ENCODE data around the gene PDE4D. TPM values are rescaled to one million over a fixed set of nuclear protein-coding genes. Genes with fewer than 3 reads are reported as not detected.

PDE4D gene
- total and polyA plus RNA-seq, 2 of the 4 experiments (the other 2 are of a cell fraction), result 1.4 to 7.9 TPM

DNA sequence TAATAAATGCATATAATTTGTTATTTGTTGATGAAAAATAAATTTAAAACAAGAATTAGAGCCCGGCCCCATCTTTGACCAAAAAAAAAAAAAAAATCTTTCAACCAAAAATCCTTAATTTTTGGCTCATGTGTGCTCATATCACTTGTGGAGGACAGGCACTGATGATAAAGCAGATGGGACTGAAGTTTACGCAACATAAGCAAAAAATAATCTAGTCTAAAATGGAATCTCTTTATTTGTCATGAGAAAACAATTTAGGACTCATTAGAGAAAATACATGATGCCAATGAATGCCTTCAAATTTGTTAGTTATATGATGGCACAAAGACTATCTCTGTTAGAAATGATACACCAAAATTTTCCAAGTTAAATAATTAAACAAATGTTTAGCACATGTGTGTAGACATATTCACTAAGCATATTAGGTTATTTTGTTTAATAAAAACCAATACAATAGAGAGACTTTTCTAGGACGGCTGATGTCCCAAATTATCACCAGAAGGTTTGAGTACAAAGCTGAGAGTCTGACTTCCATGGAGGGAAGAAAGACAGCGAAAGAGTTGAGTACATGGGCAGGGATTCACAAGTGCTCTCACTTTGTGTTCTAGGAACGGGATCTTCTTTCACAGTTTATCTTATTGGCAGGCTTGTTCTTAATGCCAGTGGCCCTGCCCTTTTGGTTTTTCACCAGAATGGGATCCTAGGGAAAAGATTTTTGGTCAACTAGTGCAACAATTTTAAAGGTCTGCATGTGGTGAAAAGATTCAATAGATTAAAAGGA is 689.2 kb downstream of the PDE4D start:
- Histone ChIP-seq H3K4me2 (ENCODE audit: low read depth, low read length) (no peak overlapping the region), H3K14ac (replicated peaks; ENCODE audit: low read depth, low read length) (no peak overlapping the region), H3K56ac (ENCODE audit: extremely low read depth, insufficient read depth, low read length) (no peak overlapping the region), H2BK15ac (ENCODE audit: low read depth, low read length) (no peak overlapping the region), H3K9me3 (ENCODE audit: control insufficient read depth, insufficient read depth, low read length) (no peaks in the 10 kb centered on the region), H4K20me1 (ENCODE audit: insufficient read depth, low read length) (no peaks in the 10 kb centered on the region), H2AK9ac (replicated peaks; ENCODE audit: low read depth, low read length, poor library complexity) (no peak overlapping the region), H3K36me3 (ENCODE audit: control insufficient read depth, insufficient read depth, low read length) (no peaks in the 10 kb centered on the region), H3K23ac (ENCODE audit: low read depth, low read length) (no peak overlapping the region), H3K79me1 (ENCODE audit: low read depth in 1 of 2, low read length in 2 of 2) (no peaks in the 10 kb centered on the region), H2AFZ (replicated peaks; ENCODE audit: low read length, poor library complexity) (no peak overlapping the region), H3K27ac (ENCODE audit: insufficient read depth, low read length) (no peak overlapping the region), H3K27me3 (ENCODE audit: control insufficient read depth, insufficient read depth, low read length) (no peaks in the 10 kb centered on the region), H2BK5ac (ENCODE audit: low read depth, low read length, poor library complexity, severe bottlenecking) (no peak overlapping the region), H2BK20ac (ENCODE audit: low read depth, low read length) (no peak overlapping the region), H4K91ac (ENCODE audit: insufficient read depth, low read depth, low read length) (no peak overlapping the region), H4K8ac (ENCODE audit: low read depth in 2 of 2, low read length in 2 of 2) (no peak overlapping the region), H3K4me3 (ENCODE audit: insufficient read depth, low read depth, low read length) (no peak overlapping the region), H2AK5ac (ENCODE audit: low read depth, low read length) (no peak overlapping the region), H2BK120ac (ENCODE audit: low read depth, low read length) (no peak overlapping the region), H3K4ac (ENCODE audit: low read depth, low read length) (no peak overlapping the region), H4K5ac (ENCODE audit: low read depth, low read length) (no peak overlapping the region), H3K9ac (ENCODE audit: low read depth, low read length) (no peak overlapping the region), H3K4me1 (ENCODE audit: control insufficient read depth, insufficient read depth, low read length) (no peaks in the 10 kb centered on the region), H3K9me1 (ENCODE audit: insufficient read depth, low read length) (no peaks in the 10 kb centered on the region), H3K18ac (ENCODE audit: low read depth, low read length) (no peak overlapping the region)
- POLR2A ChIA-PET (ENCODE audit: unreplicated experiment), result no interaction called here
- in situ Hi-C loops (cut with MboI; ENCODE audit: low sequenced_read_pairs), result no loop called here
- CTCF ChIA-PET, result no interaction called here
- no CpG with 5 or more reads among the region's 5 CpGs for WGBS, 2 experiments (ENCODE audit: extremely low coverage in 2 of 2, insufficient read length in 1 of 2)
- no peak for TF ChIP-seq RFX5 (IDR thresholded peaks at IDR 0.05; ENCODE audit: low read depth, low read length)
- TF ChIP-seq MAFK (IDR thresholded peaks at IDR 0.05; ENCODE audit: low read depth, low read length), result peak; percentile 89
- no peak for TF ChIP-seq CEBPB (IDR thresholded peaks at IDR 0.05; ENCODE audit: low read depth, low read length)
- TF ChIP-seq, protein P1, sequence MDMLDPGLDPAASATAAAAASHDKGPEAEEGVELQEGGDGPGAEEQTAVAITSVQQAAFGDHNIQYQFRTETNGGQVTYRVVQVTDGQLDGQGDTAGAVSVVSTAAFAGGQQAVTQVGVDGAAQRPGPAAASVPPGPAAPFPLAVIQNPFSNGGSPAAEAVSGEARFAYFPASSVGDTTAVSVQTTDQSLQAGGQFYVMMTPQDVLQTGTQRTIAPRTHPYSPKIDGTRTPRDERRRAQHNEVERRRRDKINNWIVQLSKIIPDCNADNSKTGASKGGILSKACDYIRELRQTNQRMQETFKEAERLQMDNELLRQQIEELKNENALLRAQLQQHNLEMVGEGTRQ (IDR thresholded peaks at IDR 0.05; ENCODE audit: low read depth, low read length), result no peak
- TF ChIP-seq, protein P2, sequence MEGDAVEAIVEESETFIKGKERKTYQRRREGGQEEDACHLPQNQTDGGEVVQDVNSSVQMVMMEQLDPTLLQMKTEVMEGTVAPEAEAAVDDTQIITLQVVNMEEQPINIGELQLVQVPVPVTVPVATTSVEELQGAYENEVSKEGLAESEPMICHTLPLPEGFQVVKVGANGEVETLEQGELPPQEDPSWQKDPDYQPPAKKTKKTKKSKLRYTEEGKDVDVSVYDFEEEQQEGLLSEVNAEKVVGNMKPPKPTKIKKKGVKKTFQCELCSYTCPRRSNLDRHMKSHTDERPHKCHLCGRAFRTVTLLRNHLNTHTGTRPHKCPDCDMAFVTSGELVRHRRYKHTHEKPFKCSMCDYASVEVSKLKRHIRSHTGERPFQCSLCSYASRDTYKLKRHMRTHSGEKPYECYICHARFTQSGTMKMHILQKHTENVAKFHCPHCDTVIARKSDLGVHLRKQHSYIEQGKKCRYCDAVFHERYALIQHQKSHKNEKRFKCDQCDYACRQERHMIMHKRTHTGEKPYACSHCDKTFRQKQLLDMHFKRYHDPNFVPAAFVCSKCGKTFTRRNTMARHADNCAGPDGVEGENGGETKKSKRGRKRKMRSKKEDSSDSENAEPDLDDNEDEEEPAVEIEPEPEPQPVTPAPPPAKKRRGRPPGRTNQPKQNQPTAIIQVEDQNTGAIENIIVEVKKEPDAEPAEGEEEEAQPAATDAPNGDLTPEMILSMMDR (conservative IDR thresholded peaks at IDR 0.05; ENCODE audit: low read depth, low read length), result no peak
- TF ChIP-seq SMC3 (IDR thresholded peaks at IDR 0.05; ENCODE audit: low read depth, low read length), result no peak
- TF ChIP-seq RCOR1 (IDR thresholded peaks at IDR 0.05; ENCODE audit: insufficient replicate concordance, low read length), result no peak
- BruUV-seq (replicated peaks), result no TSS peak
- no peak for DNase-seq
- ATAC-seq (ENCODE audit: low read depth), result no peak
- dilution Hi-C loops (cut with HindIII; ENCODE audit: low sequenced_read_pairs, unreplicated experiment), result no loop called here
- intact Hi-C loops (cut with micrococcal nuclease), result no loop called here

Measured in IMR-90 (cell line).